HEK293 (cell line): ENCODE measurements around the gene FRRS1L.

Experiments
- KLF1 ChIP-seq: fragments of 450-650 bp; formaldehyde crosslinking; IDR thresholded peaks from 2 replicates; pipeline ENCODE4 v1.5.1; 2016; ENCODE audit warnings: missing biosample characterization, missing genetic modification characterization
- REPIN1 ChIP-seq: fragments of 450-650 bp; formaldehyde crosslinking; IDR thresholded peaks from 2 replicates; pipeline ENCODE4 v1.5.1; 2017; ENCODE audit warnings: missing biosample characterization, missing genetic modification characterization, low read depth
- YY1 ChIP-seq: fragments of 450-650 bp; formaldehyde crosslinking; IDR thresholded peaks from 2 replicates; pipeline ENCODE4 v1.5.1; 2018; ENCODE audit warnings: missing biosample characterization, missing genetic modification characterization
- ZFP37 ChIP-seq: fragments of 450-650 bp; formaldehyde crosslinking; IDR thresholded peaks from 2 replicates; pipeline ENCODE4 v1.5.1; 2016; ENCODE audit warnings: missing biosample characterization, missing genetic modification characterization
- ZNF155 ChIP-seq: fragments of 450-650 bp; formaldehyde crosslinking; IDR thresholded peaks from 2 replicates; pipeline ENCODE4 v1.5.1; 2016; ENCODE audit warnings: missing biosample characterization, missing genetic modification characterization
- ZNF23 ChIP-seq: fragments of 450-650 bp; formaldehyde crosslinking; IDR thresholded peaks from 2 replicates; pipeline ENCODE4 v1.5.1; 2016; ENCODE audit warnings: missing biosample characterization, missing genetic modification characterization, borderline replicate concordance
- ZNF366 ChIP-seq: fragments of 450-650 bp; formaldehyde crosslinking; conservative IDR thresholded peaks from 2 replicates; pipeline ENCODE4 v1.5.1; 2016; ENCODE audit warnings: missing biosample characterization, missing genetic modification characterization
- ZNF433 ChIP-seq: fragments of 450-650 bp; formaldehyde crosslinking; IDR thresholded peaks from 2 replicates; pipeline ENCODE4 v1.5.1; 2016; ENCODE audit warnings: missing biosample characterization, missing genetic modification characterization, low read depth
- ZNF514 ChIP-seq: fragments of 450-650 bp; formaldehyde crosslinking; IDR thresholded peaks from 2 replicates; pipeline ENCODE4 v1.5.1; 2016; ENCODE audit warnings: missing biosample characterization, missing genetic modification characterization
- TF ChIP-seq, protein P1 (sequence below): fragments of 450-650 bp; formaldehyde crosslinking; IDR thresholded peaks from 2 replicates; pipeline ENCODE4 v1.5.1; 2016; ENCODE audit warnings: missing biosample characterization, missing genetic modification characterization
- TF ChIP-seq, protein P2 (sequence below): fragments of 450-650 bp; formaldehyde crosslinking; IDR thresholded peaks from 2 replicates; pipeline ENCODE4 v1.5.1; 2016; ENCODE audit warnings: missing biosample characterization, missing genetic modification characterization
- TF ChIP-seq, protein P3 (sequence below): fragments of 450-650 bp; formaldehyde crosslinking; IDR thresholded peaks from 2 replicates; pipeline ENCODE4 v1.5.1; 2017; ENCODE audit warnings: missing biosample characterization, missing genetic modification characterization
- TF ChIP-seq, protein P4 (sequence below): fragments of 450-650 bp; formaldehyde crosslinking; IDR thresholded peaks from 2 replicates; pipeline ENCODE4 v1.5.1; 2017; ENCODE audit warnings: missing biosample characterization, missing genetic modification characterization

DNA sequence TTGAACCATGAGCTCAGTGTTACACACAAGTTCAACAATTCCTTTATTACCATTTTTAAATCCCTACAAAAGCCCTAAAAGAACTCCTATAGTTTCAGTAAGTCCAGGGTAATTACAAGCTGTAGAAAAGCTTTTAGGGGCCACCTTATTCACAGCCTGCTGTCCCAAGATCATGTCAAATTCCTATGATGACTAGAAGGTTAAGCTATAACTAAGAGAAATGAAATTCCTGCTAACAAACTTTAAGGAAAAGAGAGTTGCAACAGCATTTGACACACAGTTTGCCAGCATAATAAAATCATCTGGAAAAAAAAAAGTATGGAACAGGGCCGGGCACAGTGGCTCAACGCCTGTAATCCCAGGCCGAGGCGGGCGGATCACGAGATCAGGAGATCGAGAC lies 78.8 kb downstream of the FRRS1L start:
- no peak for TF ChIP-seq REPIN1
- TF ChIP-seq, protein P1, sequence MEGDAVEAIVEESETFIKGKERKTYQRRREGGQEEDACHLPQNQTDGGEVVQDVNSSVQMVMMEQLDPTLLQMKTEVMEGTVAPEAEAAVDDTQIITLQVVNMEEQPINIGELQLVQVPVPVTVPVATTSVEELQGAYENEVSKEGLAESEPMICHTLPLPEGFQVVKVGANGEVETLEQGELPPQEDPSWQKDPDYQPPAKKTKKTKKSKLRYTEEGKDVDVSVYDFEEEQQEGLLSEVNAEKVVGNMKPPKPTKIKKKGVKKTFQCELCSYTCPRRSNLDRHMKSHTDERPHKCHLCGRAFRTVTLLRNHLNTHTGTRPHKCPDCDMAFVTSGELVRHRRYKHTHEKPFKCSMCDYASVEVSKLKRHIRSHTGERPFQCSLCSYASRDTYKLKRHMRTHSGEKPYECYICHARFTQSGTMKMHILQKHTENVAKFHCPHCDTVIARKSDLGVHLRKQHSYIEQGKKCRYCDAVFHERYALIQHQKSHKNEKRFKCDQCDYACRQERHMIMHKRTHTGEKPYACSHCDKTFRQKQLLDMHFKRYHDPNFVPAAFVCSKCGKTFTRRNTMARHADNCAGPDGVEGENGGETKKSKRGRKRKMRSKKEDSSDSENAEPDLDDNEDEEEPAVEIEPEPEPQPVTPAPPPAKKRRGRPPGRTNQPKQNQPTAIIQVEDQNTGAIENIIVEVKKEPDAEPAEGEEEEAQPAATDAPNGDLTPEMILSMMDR (tag by site-specific recombination): no peak
- TF ChIP-seq ZNF366 (tag by site-specific recombination): no peak
- TF ChIP-seq, protein P2, sequence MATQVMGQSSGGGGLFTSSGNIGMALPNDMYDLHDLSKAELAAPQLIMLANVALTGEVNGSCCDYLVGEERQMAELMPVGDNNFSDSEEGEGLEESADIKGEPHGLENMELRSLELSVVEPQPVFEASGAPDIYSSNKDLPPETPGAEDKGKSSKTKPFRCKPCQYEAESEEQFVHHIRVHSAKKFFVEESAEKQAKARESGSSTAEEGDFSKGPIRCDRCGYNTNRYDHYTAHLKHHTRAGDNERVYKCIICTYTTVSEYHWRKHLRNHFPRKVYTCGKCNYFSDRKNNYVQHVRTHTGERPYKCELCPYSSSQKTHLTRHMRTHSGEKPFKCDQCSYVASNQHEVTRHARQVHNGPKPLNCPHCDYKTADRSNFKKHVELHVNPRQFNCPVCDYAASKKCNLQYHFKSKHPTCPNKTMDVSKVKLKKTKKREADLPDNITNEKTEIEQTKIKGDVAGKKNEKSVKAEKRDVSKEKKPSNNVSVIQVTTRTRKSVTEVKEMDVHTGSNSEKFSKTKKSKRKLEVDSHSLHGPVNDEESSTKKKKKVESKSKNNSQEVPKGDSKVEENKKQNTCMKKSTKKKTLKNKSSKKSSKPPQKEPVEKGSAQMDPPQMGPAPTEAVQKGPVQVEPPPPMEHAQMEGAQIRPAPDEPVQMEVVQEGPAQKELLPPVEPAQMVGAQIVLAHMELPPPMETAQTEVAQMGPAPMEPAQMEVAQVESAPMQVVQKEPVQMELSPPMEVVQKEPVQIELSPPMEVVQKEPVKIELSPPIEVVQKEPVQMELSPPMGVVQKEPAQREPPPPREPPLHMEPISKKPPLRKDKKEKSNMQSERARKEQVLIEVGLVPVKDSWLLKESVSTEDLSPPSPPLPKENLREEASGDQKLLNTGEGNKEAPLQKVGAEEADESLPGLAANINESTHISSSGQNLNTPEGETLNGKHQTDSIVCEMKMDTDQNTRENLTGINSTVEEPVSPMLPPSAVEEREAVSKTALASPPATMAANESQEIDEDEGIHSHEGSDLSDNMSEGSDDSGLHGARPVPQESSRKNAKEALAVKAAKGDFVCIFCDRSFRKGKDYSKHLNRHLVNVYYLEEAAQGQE (tag by site-specific recombination): no peak
- no peak for TF ChIP-seq ZNF433 (tag by site-specific recombination)
- TF ChIP-seq ZNF155 (tag by site-specific recombination): no peak
- TF ChIP-seq, protein P3, sequence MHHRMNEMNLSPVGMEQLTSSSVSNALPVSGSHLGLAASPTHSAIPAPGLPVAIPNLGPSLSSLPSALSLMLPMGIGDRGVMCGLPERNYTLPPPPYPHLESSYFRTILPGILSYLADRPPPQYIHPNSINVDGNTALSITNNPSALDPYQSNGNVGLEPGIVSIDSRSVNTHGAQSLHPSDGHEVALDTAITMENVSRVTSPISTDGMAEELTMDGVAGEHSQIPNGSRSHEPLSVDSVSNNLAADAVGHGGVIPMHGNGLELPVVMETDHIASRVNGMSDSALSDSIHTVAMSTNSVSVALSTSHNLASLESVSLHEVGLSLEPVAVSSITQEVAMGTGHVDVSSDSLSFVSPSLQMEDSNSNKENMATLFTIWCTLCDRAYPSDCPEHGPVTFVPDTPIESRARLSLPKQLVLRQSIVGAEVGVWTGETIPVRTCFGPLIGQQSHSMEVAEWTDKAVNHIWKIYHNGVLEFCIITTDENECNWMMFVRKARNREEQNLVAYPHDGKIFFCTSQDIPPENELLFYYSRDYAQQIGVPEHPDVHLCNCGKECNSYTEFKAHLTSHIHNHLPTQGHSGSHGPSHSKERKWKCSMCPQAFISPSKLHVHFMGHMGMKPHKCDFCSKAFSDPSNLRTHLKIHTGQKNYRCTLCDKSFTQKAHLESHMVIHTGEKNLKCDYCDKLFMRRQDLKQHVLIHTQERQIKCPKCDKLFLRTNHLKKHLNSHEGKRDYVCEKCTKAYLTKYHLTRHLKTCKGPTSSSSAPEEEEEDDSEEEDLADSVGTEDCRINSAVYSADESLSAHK (tag by site-specific recombination): no peak
- no peak for TF ChIP-seq KLF1
- no peak for TF ChIP-seq ZNF514
- no peak for TF ChIP-seq ZNF23
- no peak for TF ChIP-seq ZFP37
- TF ChIP-seq, protein P4, sequence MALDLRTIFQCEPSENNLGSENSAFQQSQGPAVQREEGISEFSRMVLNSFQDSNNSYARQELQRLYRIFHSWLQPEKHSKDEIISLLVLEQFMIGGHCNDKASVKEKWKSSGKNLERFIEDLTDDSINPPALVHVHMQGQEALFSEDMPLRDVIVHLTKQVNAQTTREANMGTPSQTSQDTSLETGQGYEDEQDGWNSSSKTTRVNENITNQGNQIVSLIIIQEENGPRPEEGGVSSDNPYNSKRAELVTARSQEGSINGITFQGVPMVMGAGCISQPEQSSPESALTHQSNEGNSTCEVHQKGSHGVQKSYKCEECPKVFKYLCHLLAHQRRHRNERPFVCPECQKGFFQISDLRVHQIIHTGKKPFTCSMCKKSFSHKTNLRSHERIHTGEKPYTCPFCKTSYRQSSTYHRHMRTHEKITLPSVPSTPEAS: no peak
- no peak for TF ChIP-seq YY1 (tag by site-specific recombination)
